Activated CD4-positive, alpha-beta T cell treated with anti-CD3 and anti-CD28 coated beads, Interleukin-2, amount 50 U/mL, for 1 hour (primary cell): ENCODE measurements around the gene INSR.
"Not testable (repeated sequence)": the region's sequence is repeated elsewhere in the genome, so short reads cannot be mapped to it uniquely, and the experiment has no call there.

Experiments
- DNase-seq: peaks from one replicate; pipeline ENCODE4 v3.0.0-alpha.2; 2020

Gene INSR

DNA sequence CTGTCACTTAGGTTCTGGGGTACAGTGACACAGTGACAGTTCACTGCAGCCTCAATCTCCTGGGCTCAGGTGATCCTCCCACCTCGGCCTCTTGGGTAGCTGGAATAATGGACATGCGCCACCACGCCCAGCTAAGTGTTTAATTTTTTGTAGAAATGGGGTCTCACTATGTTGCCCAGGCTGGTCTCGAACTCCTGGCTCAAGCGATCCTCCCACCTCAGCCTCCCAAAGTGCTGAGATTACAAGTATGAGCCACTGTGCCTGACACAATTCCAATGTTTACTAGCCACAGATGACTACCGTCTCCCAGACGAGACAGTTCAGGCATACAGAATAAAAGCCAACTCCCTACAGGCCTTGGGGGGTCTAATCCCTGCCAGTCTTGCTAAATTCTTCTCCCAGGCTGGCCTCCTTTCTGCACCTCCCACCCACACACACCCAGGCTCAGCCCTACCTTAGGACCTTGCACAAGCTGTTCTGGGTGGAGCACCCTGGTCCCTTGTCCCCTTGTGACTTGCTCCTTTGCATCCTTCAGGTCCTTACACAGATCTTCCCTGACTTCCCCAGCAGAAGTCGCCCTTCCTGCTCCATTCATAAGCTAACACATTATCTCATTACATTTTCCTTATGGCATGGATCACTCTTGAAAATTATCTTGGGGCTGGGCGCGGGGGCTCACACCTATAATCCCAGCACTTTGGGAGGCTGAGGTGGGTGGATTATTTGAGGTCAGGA is 106.4 kb downstream of the INSR start:
- DNase-seq: no peak

DNA sequence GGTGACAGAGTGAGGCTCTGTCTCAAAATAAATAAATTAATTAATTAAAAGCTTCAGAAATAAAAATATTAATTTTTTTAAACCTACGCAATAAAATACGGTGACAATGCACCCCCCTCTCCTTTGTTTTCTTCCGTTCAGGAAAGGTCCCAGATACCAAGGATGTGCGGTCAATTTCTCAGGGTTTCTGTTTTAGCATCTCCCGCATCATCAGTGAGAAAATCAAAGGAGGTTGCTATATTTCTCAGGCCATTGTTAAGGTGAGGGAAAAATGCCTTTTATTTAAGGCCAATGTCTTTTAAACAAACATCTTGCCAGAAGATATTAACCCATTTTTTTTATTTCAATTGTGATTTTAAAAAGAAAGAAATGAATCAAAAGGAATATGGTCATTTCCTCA is 111.7 kb downstream of the INSR start:
- no peak for DNase-seq

DNA sequence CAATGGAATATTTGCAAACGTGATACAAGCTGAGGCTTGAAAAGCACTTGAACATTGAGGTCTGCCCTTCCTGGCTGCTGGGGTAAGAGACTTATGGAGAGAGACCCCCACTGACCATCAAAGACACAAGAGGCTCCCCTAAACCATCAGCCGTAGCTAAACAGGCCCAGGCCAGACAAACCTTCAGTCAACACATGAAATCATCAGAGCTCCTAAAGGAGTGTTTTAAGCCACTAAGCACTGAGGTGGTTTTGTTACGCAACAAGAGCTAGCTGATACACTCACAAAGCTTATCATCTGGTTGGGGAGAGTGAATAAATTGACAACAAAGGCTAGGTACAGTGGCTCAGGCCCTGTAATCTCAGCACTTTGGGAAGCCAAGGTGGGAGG is 114.3 kb downstream of the INSR start:
- no peak for DNase-seq

- DNase-seq: no peak
Measured at GRCh38 chr19:7177926-7178325, 116.3 kb downstream of the INSR start.

DNA sequence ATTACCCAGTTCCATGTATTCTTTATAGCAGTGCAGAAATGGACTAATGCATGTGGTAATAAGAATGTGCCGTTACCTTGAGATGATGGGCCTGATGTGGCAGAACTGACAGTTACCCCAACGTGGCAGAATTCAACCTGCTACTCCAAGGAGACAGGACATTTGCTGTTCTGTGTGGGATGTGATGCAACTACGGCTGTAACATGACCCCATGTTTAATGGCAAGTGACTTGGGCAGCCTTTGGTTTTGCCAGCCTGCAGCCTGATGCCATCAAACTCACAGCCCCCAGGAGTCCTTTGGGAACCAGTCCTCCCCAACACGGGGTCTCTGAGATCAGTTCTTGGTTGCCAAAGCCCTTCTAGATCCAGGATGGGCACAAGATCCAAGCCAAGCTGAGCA is 117.4 kb downstream of the INSR start:
- DNase-seq: no peak

DNA sequence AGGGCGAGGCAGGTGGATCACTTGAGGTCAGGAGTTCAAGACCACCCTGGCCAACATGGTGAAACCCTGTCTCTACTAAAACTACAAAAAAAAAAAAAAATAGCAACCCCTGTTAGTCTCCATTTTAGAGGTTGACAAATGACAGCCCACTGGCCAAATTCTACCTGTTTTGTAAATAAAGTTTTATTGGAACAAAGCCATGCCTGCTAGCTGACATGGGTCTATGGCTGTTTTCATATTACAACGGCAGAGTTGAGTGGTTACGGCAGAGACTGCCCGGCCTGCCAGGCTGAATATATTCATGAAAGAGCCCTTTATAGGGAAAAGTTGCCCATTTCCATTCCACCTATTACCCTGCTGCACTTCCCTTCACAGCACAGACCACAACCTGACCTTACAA is 121.4 kb downstream of the INSR start:
- no peak for DNase-seq

GRCh38 chr19:7170983-7171382 is 123.2 kb downstream of the INSR start:
- no peak for DNase-seq

GRCh38 chr19:7168941-7169340 is 125.3 kb downstream of the INSR start:
- no peak for DNase-seq

DNA sequence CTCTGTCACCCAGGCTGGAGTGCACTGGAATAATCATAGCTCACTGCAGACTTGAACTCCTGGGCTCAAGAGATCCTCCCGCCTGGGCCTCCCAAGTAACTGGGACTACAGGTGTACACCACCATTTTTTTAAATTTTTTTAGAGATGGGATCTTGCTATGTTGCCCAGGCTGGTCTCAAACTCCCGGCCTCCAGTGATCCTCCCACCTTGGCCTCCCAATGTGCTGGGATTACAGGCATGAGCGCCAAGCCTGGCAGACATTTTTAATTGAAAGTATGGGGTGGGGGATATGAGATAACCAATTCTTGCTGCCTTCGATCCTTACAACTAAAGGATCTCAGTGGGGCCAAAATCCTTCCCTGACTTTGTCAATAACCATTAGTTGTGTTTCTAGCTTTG is 132.9 kb downstream of the INSR start:
- DNase-seq: no peak

DNA sequence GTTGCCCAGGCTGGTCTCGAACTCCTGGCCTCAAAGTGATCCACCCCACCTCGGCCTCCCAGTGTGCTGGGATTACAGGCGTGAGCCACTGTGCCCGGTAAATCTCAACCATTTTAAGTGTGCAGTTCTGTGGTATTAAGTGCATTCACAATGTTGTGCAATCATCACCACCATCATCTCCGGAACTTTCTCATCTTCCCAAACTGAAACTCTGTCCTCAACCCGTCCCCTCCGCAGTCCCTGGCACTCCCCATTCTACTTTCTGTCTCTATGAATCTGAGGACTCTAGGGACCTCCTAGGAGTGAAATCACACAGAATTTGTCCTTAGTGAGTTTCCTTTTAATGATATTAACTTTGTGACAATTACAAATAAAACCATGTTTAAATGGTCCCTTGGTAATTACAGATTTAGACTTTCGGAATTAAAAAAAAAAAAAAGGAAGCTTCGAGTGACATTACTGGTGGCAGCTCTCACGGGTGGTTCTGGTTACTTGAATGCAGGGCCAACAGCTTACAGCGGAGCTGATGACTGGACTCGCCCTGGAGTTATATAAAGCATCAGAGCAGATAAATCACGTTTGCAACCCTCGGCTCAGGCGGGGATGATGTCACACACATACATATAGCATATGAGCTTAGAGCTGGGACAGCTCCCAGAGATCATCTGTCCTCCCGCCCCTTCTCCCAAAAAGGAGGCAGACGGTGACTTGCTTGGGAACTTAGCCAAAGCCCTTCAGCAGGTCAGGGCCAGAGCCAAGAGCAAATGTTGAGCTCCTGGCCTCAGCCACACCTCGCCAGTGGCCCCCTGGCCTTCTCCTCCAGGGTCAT is 134.9 kb downstream of the INSR start:
- DNase-seq: no peak

DNA sequence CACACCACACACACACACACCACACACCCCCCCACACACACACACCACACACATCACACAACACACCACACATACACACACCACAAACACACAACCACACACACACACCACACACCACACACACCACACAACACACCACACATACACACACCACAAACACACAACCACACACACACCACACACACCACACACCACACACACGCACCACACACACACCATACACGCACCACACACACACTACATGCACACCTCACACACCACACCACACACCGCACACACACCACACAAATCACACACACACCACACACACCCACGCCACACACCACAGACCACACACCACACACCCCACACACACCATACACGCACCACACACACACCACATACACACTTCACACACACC is 141.2 kb downstream of the INSR start:
- DNase-seq: no peak

GRCh38 chr19:7152568-7152967 is 141.6 kb downstream of the INSR start:
- DNase-seq: no peak

DNA sequence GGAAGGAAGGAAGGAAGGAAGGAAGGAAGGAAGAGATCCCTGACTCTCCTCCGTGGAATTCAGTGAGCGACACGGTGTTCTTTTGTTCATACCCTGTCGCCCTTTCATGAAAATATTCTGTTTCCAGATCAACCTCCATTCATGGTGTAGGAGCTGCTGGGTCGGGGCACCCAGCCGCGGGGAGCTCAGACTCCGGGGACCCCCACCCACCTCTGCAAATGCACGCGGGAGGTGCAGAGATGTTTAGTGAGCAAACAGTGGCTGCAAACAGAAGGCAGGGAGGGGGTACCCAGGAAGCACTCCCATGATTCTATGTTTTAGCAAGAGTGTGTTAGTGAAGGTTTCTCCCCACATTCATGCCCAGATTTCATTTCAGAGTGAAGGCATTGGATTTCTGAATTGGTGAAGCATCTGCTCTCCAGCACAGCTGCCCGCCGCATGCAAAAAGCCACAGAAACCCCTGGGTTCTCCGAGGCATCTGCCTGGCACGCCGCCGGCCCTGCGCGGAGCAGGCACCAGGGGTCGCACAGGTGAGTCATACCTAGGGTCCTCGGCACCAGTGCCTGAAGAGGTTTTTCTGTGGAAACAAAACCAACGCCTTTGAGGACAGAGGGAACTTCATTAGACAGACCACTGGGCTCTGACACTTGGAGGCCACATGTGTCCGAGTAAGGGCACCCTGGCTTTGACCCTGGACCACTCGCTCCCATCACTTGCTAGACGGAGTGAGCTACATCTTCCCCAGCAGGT is 144.1 kb downstream of the INSR start:
- no peak for DNase-seq

DNA sequence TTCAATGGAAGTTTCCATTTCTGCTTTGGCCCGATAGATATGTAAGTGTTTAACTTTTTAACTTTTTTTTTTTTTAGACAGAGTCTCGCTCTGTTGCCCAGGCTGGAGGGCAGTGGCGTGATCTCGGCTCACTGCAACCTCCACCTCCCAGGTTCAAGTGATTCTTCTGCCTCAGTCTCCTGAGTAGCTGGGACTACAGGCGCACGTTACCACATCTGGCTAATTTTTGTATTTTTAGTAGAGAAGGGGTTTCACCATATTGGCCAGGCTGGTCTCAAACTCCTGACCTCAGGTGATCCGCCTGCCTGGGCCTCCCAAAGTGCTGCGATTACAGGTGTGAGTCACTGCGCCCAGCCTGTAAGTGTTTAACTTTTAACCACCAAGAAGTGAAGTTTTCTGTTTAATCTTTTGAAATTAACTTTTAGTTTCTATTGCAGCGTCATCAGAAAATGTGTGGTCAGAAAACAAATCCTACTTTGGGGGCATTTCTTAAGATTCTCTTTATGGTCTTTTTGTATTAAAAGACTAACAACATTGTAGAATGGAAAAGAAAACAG is 147.0 kb downstream of the INSR start:
- DNase-seq: not testable (repeated sequence)

DNA sequence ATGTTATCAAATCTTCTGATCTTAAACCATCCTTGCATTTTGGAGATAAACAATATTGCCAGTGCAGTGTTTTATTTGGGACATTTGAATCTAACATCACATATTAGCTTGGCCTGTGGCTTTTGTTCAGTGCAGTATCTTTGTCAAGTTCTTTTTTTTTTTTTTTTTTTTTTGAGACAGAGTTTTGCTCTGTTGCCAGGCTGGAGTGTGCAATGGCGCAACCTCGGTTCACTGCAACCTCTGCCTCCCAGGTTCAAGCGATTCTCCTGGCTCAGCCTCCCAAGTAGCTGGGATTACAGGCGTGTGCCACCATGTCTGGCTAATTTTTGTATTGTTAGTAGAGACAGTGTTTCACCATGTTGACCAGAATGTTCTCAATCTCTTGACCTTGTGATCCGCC is 148.1 kb downstream of the INSR start:
- not testable (repeated sequence) for DNase-seq

- DNase-seq: no peak
Measured at GRCh38 chr19:7145494-7145893, 148.7 kb downstream of the INSR start.

GRCh38 chr19:7142771-7143170 is 151.4 kb downstream of the INSR start:
- DNase-seq: no peak

DNA sequence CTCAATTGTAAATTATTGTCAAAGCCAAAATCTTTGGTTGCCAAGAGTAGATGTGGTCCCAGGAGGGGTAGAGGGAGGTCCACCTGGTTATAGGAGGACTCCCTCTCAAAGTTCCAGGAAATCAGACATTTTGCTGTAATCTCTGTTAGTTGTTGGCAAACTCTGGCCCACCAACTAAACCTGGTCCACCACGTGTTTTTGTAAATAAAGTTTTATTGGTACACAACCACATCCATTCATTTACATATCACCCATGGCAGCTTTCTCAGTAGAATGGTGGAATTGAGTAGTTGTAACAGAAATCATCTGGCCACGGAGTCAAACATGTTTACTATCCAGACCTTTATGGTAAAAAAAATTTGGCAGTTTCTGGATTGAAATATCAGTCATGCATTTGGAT is 154.1 kb downstream of the INSR start:
- DNase-seq: no peak

GRCh38 chr19:7139095-7139494 is 155.1 kb downstream of the INSR start:
- DNase-seq: no peak

- DNase-seq: no peak
Measured at GRCh38 chr19:7138402-7138801, 155.8 kb downstream of the INSR start.

DNA sequence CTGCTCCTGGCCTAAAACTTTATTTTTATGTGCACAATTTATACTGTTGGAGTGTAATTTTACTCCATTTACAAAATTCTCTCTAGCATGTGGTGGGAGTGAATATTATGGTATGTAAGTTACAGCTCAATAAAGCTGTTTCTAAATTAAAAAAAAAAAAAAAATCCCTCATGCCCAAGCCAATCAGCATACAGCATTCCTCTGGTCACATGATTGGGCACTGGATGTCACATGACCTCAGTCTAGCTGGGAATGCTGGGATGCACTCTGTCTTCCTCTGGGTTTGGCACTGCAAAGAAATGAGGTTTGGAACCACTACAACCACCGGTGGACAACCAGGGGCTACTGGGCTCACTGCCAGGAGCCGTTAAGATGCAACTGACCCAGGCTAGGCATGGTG is 157.1 kb downstream of the INSR start:
- no peak for DNase-seq

- DNase-seq: no peak
Measured at GRCh38 chr19:7132054-7132453, 162.2 kb downstream of the INSR start.

DNA sequence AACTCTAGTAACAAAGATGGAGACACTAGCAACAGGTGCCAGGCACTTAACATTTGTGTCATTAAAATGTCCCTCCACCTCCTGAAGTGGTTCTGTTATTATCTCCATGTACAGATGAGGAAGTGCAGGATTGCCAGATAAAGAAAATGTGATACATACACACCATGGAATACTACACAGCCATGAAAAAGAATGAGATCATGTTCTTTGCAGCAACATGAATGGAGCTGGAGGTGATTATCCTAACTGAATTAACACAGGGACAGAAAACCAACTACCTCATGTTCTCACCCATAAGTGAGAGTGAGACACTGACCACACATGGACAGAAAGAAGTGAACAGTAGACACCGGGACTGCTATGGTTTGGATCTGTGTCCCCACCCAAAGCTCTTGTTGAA is 164.2 kb downstream of the INSR start:
- DNase-seq: no peak

DNA sequence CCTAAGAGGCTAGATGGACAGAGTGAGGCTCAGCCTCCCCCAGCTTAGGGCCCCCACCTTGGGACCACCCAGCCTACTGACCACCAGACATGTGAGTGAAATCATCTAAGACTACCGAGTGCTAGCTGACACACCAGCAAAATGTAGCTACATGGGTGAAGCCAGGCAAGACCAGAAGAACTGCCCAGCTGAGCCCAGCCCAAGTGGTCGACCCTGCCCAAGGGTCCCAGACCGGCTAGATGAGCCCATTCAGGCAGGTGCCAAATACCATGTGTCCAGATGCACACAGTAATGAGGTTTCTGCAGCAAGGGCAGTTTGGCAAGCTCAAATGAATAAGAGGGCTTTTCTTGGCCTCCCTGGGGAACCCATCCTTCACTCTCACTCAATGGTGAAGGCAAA is 168.1 kb downstream of the INSR start:
- DNase-seq: no peak
